ENCODE measurements around the gene PRR33.

GRCh38 chr11:1842149-1843097, 49.3 kb downstream of the PRR33 start:
- TF ChIP-seq CTCF (IDR thresholded peaks at IDR 0.05) = no peak
- peak; percentile 29 to 72 (median 68) for TF ChIP-seq POLR2A (IDR thresholded peaks at IDR 0.05)
